ENCODE measurements around the gene GSTT4. TPM values are rescaled to one million over a fixed set of nuclear protein-coding genes. Genes with fewer than 3 reads are reported as not detected.
"Not testable (repeated sequence)": the region's sequence is repeated elsewhere in the genome, so short reads cannot be mapped to it uniquely, and the experiment has no call there.

The GSTT4 gene
- total RNA-seq, 2 experiments from 2014 or later: not detected

GRCh38 chr22:23986089-23986488 is 19.2 kb downstream of the GSTT4 start:
- DNase-seq (ENCODE audit: low spot score); POLR2A ChIA-PET; BruUV-seq (replicated peaks): not testable (repeated sequence)

GRCh38 chr22:23984430-23984829 is 20.8 kb downstream of the GSTT4 start:
- Histone ChIP-seq H3K79me2 (ENCODE audit: insufficient read depth, low read depth, low read length) (no peaks in the 10 kb centered on the region), H3K4me3 (ENCODE audit: low read depth, low read length, poor library complexity, severe bottlenecking) (no peak overlapping the region), H3K9me2 (ENCODE audit: insufficient read depth, low read length) (no peaks in the 10 kb centered on the region), H3K4me1 (ENCODE audit: insufficient read depth, low read length, poor library complexity, severe bottlenecking) (no peaks in the 10 kb centered on the region), H3K36me3 (ENCODE audit: insufficient read depth, low read length) (no peaks in the 10 kb centered on the region), H3K9me3 (ENCODE audit: low read length) (no peaks in the 10 kb centered on the region), H4K20me1 (ENCODE audit: insufficient read depth, low read length) (no peaks in the 10 kb centered on the region), H2AFZ (ENCODE audit: low read length) (no peak overlapping the region), H3K4me2 (ENCODE audit: low read length) (no peak overlapping the region), H3K27ac (ENCODE audit: low read depth, low read length, poor library complexity, severe bottlenecking) (no peak overlapping the region)
- POLR2A ChIA-PET: no interaction called here
- DNase-seq (ENCODE audit: low spot score): peak; percentile 64
- CTCF ChIA-PET (ENCODE audit: unreplicated experiment): no interaction called here
- TF ChIP-seq EZH2phosphoT487 (IDR thresholded peaks at IDR 0.05; ENCODE audit: borderline replicate concordance, low read depth, low read length) (no peak), CTCF (conservative IDR thresholded peaks at IDR 0.05; ENCODE audit: low read length) (peak; percentile 70)
- no TSS peak for BruUV-seq (replicated peaks)
- intact Hi-C loops (cut with micrococcal nuclease; ENCODE audit: unreplicated experiment): loop anchor here (10.0 kb wide), 1 partner anchor 260 kb away; the partner anchor contains the start of gene GGT5

More at GRCh38 chr22:23986089-23986488, 19.2 kb downstream of the GSTT4 start:
- H2AFZ ChIP-seq (ENCODE audit: low read length); H3K4me3 ChIP-seq (ENCODE audit: low read depth, low read length, poor library complexity, severe bottlenecking); H3K79me2 ChIP-seq (ENCODE audit: insufficient read depth, low read depth, low read length); H3K4me2 ChIP-seq (ENCODE audit: low read length); H3K9me3 ChIP-seq (ENCODE audit: low read length); CTCF ChIA-PET (ENCODE audit: unreplicated experiment); H3K36me3 ChIP-seq (ENCODE audit: insufficient read depth, low read length); H3K9me2 ChIP-seq (ENCODE audit: insufficient read depth, low read length); H3K4me1 ChIP-seq (ENCODE audit: insufficient read depth, low read length, poor library complexity, severe bottlenecking); H3K27ac ChIP-seq (ENCODE audit: low read depth, low read length, poor library complexity, severe bottlenecking); H4K20me1 ChIP-seq (ENCODE audit: insufficient read depth, low read length): not testable (repeated sequence)
- intact Hi-C loops (cut with micrococcal nuclease; ENCODE audit: unreplicated experiment): loop anchor here (5.0 to 10.0 kb wide), 2 partner anchors 191 to 259 kb away; partner anchors contain the start of gene GGT5

DNA sequence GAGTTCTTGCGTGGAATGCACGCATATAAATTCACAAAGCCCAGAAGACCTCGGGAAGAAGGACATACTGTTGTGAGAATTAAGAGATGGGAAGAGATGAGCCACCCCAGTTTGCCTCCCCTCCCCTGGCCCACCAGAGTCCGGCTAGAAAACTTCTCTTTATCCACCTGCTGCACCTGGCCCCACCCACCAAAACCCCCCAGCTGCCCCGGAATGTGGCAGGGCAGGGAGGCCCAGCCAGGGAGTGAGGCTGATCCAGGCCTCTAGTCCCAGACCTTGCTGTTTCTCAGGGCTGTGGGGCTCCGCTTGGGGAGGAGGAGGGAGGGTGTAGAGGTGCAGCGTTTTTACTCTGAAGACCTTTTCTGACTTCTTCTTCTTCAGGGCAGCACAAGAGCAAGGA is 24.7 kb downstream of the GSTT4 start:
- H2AFZ ChIP-seq (ENCODE audit: low read length); CTCF ChIA-PET (ENCODE audit: unreplicated experiment); H3K36me3 ChIP-seq (ENCODE audit: insufficient read depth, low read length); H3K27ac ChIP-seq (ENCODE audit: low read depth, low read length, poor library complexity, severe bottlenecking); H4K20me1 ChIP-seq (ENCODE audit: insufficient read depth, low read length); H3K4me2 ChIP-seq (ENCODE audit: low read length); BruUV-seq (replicated peaks); H3K4me1 ChIP-seq (ENCODE audit: insufficient read depth, low read length, poor library complexity, severe bottlenecking); H3K4me3 ChIP-seq (ENCODE audit: low read depth, low read length, poor library complexity, severe bottlenecking); H3K79me2 ChIP-seq (ENCODE audit: insufficient read depth, low read depth, low read length); H3K9me3 ChIP-seq (ENCODE audit: low read length); POLR2A ChIA-PET; H3K9me2 ChIP-seq (ENCODE audit: insufficient read depth, low read length); DNase-seq (ENCODE audit: low spot score): not testable (repeated sequence)
- intact Hi-C loops (cut with micrococcal nuclease; ENCODE audit: unreplicated experiment): loop anchor here (10.0 kb wide), 1 partner anchor 264 kb away; the partner anchor contains the start of gene GGT5

DNA sequence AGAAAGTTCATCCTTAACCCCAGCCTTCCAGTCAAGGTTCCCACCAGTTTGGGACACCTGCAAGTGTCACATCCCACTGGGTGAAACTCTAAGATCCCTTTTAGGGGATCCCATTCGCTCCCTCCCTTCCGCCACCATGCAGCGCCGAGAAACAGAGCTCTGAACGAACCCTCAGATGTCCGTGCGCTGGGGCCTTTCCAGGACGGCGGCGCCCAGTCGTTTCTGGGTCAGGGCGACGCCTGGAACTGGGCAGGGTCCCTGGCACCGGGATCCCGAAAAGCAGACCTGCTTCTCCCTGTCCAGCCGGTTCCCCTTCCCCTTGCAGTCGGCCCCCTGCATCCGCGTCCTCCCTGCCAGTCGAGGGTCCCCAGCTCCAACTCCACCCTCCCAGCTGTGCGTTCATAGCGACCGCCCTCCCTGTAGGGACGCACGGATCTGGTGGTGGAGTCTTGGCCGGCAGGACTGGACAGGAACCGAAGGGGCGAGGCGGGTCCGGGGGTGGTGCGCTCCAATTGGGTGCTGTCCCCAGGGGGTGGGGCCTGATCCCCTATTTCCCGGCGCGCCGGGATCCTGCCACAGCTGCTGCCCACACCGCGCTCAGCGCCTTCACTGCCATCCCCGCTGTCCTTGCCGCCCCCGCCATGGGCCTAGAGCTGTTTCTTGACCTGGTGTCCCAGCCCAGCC is 25.6 kb downstream of the GSTT4 start, which contains the start of gene GSTT2:
Gene GSTT2, plus strand, starts transcription at position 578 of the 684 bp plus-strand sequence.
- H3K36me3 ChIP-seq (ENCODE audit: insufficient read depth, low read length); H4K20me1 ChIP-seq (ENCODE audit: insufficient read depth, low read length); DNase-seq (ENCODE audit: low spot score); POLR2A ChIA-PET; CTCF ChIA-PET (ENCODE audit: unreplicated experiment); H3K27ac ChIP-seq (ENCODE audit: low read depth, low read length, poor library complexity, severe bottlenecking); H3K4me2 ChIP-seq (ENCODE audit: low read length); BruUV-seq (replicated peaks); H3K9me2 ChIP-seq (ENCODE audit: insufficient read depth, low read length); H3K4me1 ChIP-seq (ENCODE audit: insufficient read depth, low read length, poor library complexity, severe bottlenecking); H3K9me3 ChIP-seq (ENCODE audit: low read length); H2AFZ ChIP-seq (ENCODE audit: low read length); H3K79me2 ChIP-seq (ENCODE audit: insufficient read depth, low read depth, low read length); H3K4me3 ChIP-seq (ENCODE audit: low read depth, low read length, poor library complexity, severe bottlenecking): not testable (repeated sequence)
- intact Hi-C loops (cut with micrococcal nuclease; ENCODE audit: unreplicated experiment): loop anchor here (10.0 kb wide), 1 partner anchor 265 kb away; the partner anchor contains the start of gene GGT5

GRCh38 chr22:23977304-23977703 is 27.9 kb downstream of the GSTT4 start:
- H3K4me2 ChIP-seq (ENCODE audit: low read length); intact Hi-C loops (cut with micrococcal nuclease; ENCODE audit: unreplicated experiment); CTCF ChIA-PET (ENCODE audit: unreplicated experiment); H4K20me1 ChIP-seq (ENCODE audit: insufficient read depth, low read length); H2AFZ ChIP-seq (ENCODE audit: low read length); H3K4me1 ChIP-seq (ENCODE audit: insufficient read depth, low read length, poor library complexity, severe bottlenecking); BruUV-seq (replicated peaks); H3K36me3 ChIP-seq (ENCODE audit: insufficient read depth, low read length); H3K9me3 ChIP-seq (ENCODE audit: low read length); POLR2A ChIA-PET; H3K27ac ChIP-seq (ENCODE audit: low read depth, low read length, poor library complexity, severe bottlenecking); H3K4me3 ChIP-seq (ENCODE audit: low read depth, low read length, poor library complexity, severe bottlenecking); DNase-seq (ENCODE audit: low spot score); H3K79me2 ChIP-seq (ENCODE audit: insufficient read depth, low read depth, low read length); H3K9me2 ChIP-seq (ENCODE audit: insufficient read depth, low read length): not testable (repeated sequence)

All from OCI-LY7 (cell line).